Endothelial cell (in vitro differentiated cells): ENCODE data around the gene IL36G. TPM values are rescaled to one million over a fixed set of nuclear protein-coding genes. Genes with fewer than 3 reads are reported as not detected.

Experiments used
- DNase-seq: peaks from one replicate; pipeline ENCODE4 v3.0.0; 2021; ENCODE audit warnings: low spot score
- H3K27ac Mint-ChIP-seq: one replicate; pipeline ENCODE4 v1.8.0; 2021; ENCODE audit warnings: mixed read lengths, inconsistent platforms; ENCODE audit not compliant: unreplicated experiment
- H3K27me3 Mint-ChIP-seq: one replicate; pipeline ENCODE4 v1.8.0; 2021; ENCODE audit warnings: mild to moderate bottlenecking, moderate library complexity, mixed read lengths, inconsistent platforms; ENCODE audit not compliant: unreplicated experiment
- H3K36me3 Mint-ChIP-seq: one replicate; pipeline ENCODE4 v1.8.0; 2021; ENCODE audit warnings: mild to moderate bottlenecking, low read depth, mixed read lengths, inconsistent platforms; ENCODE audit not compliant: unreplicated experiment
- H3K4me1 Mint-ChIP-seq: one replicate; pipeline ENCODE4 v1.8.0; 2021; ENCODE audit warnings: mild to moderate bottlenecking, mixed read lengths, inconsistent platforms; ENCODE audit not compliant: unreplicated experiment
- H3K4me3 Mint-ChIP-seq: one replicate; pipeline ENCODE4 v1.8.0; 2021; ENCODE audit warnings: mild to moderate bottlenecking, mixed read lengths, inconsistent platforms; ENCODE audit not compliant: unreplicated experiment
- H3K9me3 Mint-ChIP-seq: one replicate; pipeline ENCODE4 v1.8.0; 2021; ENCODE audit warnings: mixed read lengths, inconsistent platforms; ENCODE audit not compliant: unreplicated experiment
- total RNA-seq: library from RNA; stranded (reverse); fragmentation: NEBNext Ultra II Directional; extraction: Animal tissue kit (Norgen Biotek cat#: 25700); gene quantifications from one replicate; pipeline ENCODE4 v1.2.1, GENCODE V29; 2021; ENCODE audit not compliant: unreplicated experiment
- TF ChIP-seq, protein P1 (sequence below): fragments of 200-600 bp; sonication (generic); IDR thresholded peaks from one replicate; pipeline ENCODE4 v1.5.0; 2021; ENCODE audit warnings: antibody characterized with exemption; ENCODE audit not compliant: unreplicated experiment

Gene IL36G
- total RNA-seq, 1 donor from 2014 or later = not detected

DNA sequence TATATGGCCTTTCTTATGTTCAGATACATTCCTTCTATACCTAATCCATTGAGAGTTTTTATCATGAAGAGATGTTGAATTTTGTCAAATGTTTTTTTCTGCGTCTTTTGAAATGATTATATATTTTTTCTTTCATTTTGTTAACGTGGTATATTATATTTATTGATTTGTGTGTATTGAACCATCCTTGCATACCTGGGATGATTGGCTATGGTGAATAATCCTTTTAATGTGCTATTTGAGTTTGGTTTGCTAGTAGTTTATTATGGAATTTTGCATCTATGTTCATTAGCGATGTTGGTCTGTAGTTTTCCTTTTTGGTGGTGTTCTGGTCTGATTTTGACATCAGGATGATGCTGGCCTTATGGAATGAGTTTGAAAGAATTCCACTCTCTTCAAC lies 11.8 kb downstream of the IL36G start:
- Mint-ChIP-seq H3K4me3 (no peak overlapping the region), H3K36me3 (no peaks in the 10 kb centered on the region), H3K27ac (no peak overlapping the region), H3K27me3 (no peaks in the 10 kb centered on the region), H3K9me3 (no peaks in the 10 kb centered on the region), H3K4me1 (no peaks in the 10 kb centered on the region)
- TF ChIP-seq, protein P1, sequence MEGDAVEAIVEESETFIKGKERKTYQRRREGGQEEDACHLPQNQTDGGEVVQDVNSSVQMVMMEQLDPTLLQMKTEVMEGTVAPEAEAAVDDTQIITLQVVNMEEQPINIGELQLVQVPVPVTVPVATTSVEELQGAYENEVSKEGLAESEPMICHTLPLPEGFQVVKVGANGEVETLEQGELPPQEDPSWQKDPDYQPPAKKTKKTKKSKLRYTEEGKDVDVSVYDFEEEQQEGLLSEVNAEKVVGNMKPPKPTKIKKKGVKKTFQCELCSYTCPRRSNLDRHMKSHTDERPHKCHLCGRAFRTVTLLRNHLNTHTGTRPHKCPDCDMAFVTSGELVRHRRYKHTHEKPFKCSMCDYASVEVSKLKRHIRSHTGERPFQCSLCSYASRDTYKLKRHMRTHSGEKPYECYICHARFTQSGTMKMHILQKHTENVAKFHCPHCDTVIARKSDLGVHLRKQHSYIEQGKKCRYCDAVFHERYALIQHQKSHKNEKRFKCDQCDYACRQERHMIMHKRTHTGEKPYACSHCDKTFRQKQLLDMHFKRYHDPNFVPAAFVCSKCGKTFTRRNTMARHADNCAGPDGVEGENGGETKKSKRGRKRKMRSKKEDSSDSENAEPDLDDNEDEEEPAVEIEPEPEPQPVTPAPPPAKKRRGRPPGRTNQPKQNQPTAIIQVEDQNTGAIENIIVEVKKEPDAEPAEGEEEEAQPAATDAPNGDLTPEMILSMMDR = no peak
- no peak for DNase-seq

DNA sequence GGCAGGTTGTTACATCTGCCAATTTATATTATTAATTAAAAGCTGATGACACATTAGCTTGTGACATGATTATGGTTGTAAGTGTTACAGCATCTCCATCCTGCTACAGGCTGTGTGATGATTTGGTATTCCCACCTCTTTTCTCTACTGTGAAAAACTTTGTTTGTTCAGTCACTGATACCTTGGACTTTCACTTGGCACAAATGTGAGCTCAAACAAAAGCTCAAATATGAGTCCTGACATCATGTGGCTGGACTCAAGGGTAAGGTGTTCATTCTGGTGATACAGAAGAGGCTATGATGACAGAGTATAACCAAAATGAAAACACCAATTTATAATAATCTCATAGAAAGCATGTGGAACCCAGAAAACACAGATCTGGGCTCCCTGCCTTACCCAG lies 16.0 kb downstream of the IL36G start:
- no peak for DNase-seq
- no peaks in the 10 kb centered on the region for H3K9me3 Mint-ChIP-seq
- no peak overlapping the region for H3K4me3 Mint-ChIP-seq
- H3K27ac Mint-ChIP-seq = no peak overlapping the region
- H3K4me1 Mint-ChIP-seq = no peaks in the 10 kb centered on the region
- H3K36me3 Mint-ChIP-seq = peaks cover 5% of the 10 kb centered on the region
- H3K27me3 Mint-ChIP-seq = peaks cover 5% of the 10 kb centered on the region
- TF ChIP-seq, protein P1 = no peak

DNA sequence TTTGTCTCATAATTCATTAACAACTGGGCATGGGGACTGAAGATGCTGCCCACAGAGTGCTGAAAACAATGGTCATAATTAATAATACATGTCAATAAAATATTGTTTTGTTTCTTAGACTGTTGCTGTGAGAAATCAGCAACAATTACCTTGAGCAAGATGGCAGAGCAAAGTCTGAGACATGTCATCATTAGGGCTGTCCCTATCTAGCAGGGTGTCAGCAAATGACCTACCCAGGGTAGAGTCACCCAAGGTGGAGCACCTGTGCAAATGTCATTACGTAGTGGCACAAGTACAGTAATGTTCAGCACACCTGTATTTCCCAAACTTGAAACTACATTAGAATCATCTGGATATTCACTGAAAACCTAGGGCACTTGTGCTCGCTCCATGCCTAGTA lies 16.8 kb downstream of the IL36G start:
- Mint-ChIP-seq H3K27ac (no peak overlapping the region), H3K4me3 (no peak overlapping the region), H3K4me1 (no peaks in the 10 kb centered on the region), H3K36me3 (peaks cover 8% of the 10 kb centered on the region), H3K27me3 (peaks cover 5% of the 10 kb centered on the region), H3K9me3 (no peaks in the 10 kb centered on the region)
- no peak for DNase-seq
- TF ChIP-seq, protein P1 = no peak

DNA sequence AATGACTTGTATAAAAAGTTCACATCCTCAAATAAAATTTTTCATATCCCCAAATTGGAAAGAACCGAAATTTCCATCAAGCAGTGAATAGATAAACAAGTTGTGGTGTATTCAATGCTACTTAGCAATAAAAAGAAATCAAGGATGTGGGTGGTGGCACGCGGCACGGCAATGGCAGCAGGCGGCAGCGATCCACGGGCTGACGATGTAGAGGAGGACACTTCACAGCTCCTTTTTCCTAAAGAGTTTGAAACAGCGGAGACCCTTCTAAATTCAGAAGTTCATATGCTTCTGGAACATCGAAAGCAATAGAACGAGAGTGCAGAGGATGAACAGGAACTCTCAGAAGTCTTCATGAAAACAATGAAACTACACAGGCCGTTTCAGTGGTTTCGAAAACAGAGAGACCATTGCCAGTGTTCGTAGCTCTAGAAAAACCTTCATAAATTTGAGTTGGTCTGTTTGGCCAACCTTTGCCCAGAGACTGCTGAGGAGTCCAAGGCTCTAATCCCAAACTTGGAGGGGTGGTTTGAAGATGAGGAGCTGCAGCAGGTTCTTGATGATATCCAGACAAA lies 17.6 kb downstream of the IL36G start:
- Mint-ChIP-seq H3K36me3 (peaks cover 9% of the 10 kb centered on the region), H3K4me1 (no peaks in the 10 kb centered on the region), H3K27ac (no peak overlapping the region), H3K27me3 (peaks cover 5% of the 10 kb centered on the region), H3K4me3 (no peak overlapping the region), H3K9me3 (peaks cover 4% of the 10 kb centered on the region)
- TF ChIP-seq, protein P1 = no peak
- no peak for DNase-seq

DNA sequence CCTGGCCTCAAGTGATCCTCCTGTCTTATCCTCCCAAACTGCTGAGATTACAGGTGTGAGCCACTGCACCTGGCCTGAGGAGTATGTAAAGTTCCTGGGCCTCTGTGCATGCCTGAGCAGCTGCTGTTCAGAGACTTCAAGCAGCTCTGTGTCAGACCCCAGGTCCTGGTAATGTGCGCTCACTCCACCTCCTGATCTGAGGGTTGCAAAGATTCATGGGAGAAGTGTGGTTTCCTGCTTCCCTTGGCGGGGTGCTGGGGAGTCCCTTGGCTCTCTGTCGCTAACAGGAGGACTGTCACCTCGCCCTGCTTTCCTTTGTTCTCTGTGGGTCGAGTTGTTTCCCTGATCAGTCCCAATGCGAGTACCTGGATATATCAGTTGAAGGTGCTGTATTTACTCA lies 18.8 kb downstream of the IL36G start:
- Mint-ChIP-seq H3K36me3 (peaks cover 9% of the 10 kb centered on the region), H3K4me3 (no peak overlapping the region), H3K4me1 (no peaks in the 10 kb centered on the region), H3K27me3 (peaks cover 8% of the 10 kb centered on the region), H3K9me3 (peaks cover 4% of the 10 kb centered on the region), H3K27ac (no peak overlapping the region)
- no peak for DNase-seq
- TF ChIP-seq, protein P1 = no peak
